Measurements from ENCODE around the gene IGIP.

IGIP gene

DNA sequence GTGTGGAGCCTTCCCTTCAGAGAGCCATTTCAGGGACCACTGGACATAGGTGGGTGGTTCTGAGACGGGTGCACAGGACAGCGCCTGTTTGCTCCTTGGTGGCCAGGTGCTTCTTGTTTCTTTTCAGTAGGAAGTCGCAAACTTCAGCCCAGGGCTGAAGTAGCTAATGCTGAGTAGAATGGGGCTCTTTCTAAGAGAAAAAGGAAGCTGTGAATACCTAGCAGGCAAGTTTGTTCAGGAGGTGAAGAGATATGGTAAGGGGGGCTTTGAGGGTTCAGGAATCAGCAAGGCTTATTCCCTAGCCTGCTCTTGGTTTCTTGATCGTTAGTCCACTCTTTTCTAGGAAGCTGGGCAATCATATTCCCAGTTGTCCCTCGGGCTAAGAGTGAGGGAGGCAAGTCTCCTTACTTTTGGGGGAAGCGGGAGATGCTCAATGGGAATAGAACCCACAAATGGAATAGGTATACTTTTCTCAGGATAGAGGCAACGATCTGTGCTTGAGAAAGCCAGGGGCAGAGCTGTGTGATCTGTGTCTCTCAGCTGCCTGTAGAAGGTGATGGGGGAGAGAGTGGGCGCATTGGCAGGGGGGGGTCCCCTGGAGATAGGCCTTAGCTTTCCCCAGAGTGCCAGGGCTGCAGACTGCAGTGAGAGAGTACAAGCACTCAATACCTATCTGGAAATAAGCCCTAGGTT lies 13.7 kb upstream of the IGIP start:
- peak; percentile 26 to 52 for DNase-seq

DNA sequence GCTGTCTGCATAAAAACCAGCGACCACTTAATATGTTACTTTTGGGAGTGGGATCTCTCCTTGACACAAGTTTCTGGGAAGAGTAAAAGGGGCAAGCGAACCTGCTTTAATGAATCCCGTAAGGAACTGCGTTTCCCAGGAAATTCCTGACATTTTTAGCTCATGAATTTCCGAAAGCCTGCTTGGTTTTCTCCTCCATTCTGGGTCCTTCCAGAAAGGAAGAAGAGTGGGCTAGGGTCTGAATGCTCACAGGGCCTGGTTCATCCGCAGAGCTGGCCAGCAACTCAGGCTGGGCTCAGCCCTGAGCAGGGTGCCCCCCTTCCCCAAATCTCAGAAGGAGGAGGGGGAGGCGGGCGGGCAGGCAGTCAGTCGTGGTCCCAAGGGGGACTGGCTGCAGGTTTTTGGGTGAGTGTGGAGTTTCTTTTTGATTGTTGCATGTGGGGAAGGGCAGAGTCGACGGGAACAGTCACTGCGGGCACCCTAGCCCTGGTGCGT lies 13.0 kb upstream of the IGIP start:
- DNase-seq, result no peak

DNA sequence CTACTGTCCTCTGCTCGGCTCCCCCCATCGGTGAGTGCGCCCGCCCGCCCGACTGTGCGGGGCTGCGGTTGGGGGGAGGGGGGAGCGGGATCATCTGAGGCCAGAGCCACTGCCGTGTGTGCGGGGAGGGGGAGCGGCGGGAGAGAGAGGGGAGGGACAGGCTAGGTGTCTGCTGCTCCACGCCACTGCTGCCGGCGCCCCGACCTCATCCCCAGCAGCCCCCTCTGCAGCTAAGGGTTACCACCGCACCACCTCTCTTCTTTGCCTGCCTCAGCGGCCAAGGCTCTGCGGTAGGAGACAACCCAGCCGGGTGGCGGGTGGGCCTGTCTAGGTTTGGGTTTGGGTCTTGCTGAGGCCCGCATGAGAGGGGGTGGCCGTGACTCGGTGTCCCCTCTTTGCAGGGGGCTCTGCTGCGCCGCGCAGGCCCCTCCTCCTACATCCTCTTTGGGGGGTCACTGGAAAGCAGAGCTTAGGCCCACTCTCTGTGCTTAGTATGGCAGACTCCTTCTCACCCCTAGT lies 12.5 kb upstream of the IGIP start:
- DNase-seq, result no peak

DNA sequence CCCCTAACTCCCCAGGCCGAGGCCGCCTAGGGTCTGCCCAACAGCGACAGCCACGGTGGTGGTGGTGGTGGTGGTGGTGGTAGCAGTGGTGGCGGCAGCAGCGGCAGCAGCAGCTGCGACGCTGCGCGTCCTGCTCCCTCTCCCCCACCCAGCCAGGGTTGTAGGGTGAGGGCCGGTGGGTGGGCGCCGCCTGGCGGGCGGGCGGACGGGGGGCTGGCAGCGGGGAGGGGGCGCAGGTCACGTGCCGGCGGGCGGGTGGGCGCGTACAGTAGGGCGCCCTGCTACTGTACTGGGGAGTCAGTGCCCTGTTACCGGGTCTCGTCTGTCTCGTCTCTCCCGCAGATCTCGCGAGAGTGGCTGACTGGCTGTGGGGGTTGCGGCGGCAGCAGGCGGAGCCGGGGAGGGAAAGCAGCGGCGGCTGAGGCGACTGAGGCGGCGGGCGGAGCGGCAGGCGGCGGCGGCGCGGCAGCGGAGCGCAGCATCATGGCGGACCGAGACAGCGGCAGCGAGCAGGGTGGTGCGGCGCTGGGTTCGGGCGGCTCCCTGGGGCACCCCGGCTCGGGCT lies 12.0 kb upstream of the IGIP start, which contains the start of gene PURA:
TSS of gene PURA (plus strand) at position 411 of the 565 bp plus-strand sequence. CDS start at position 484, 73 bp downstream.
- DNase-seq, result peak; percentile 90 to 93

DNA sequence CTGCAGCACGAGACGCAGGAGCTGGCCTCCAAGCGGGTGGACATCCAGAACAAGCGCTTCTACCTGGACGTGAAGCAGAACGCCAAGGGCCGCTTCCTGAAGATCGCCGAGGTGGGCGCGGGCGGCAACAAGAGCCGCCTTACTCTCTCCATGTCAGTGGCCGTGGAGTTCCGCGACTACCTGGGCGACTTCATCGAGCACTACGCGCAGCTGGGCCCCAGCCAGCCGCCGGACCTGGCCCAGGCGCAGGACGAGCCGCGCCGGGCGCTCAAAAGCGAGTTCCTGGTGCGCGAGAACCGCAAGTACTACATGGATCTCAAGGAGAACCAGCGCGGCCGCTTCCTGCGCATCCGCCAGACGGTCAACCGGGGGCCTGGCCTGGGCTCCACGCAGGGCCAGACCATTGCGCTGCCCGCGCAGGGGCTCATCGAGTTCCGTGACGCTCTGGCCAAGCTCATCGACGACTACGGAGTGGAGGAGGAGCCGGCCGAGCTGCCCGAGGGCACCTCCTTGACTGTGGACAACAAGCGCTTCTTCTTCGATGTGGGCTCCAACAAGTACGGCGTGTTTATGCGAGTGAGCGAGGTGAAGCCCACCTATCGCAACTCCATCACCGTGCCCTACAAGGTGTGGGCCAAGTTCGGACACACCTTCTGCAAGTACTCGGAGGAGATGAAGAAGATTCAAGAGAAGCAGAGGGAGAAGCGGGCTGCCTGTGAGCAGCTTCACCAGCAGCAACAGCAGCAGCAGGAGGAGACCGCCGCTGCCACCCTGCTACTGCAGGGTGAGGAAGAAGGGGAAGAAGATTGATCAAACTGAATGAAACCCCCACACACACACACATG lies 11.2 kb upstream of the IGIP start:
- DNase-seq, result peak; percentile 29 to 49

DNA sequence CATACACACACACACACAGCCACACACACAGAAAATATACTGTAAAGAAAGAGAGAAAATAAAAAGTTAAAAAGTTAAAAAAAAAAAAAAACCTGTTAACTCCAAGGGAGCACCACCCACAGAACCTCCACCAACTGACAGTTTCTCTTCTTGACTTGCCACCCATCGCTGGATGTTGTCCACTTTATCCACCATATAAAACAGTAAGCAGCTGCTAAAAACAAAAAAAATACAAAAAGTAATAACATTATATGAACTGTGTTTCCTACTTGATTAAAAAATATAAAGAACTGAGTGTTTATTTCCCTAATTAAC lies 10.6 kb upstream of the IGIP start:
- no peak for DNase-seq

DNA sequence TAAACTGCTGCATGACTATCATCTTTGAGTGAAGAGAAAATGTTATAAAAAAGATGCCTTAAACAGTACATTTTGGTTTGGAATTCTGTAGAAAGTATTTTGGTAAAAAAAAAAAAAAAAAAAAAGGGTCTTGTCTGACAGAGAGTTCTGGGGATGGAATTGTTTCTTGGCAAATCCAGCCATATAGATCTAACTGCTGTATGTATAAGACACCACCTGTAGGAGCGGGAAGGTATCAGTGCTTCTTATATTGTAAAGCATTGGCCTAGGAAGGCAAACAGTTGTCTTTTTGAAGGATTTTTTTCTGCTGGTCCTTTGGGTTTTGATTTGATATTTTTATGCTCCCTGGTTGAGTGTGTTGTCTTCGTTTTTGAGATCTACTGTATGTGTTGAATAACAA lies 9.0 kb upstream of the IGIP start:
- no peak for DNase-seq

DNA sequence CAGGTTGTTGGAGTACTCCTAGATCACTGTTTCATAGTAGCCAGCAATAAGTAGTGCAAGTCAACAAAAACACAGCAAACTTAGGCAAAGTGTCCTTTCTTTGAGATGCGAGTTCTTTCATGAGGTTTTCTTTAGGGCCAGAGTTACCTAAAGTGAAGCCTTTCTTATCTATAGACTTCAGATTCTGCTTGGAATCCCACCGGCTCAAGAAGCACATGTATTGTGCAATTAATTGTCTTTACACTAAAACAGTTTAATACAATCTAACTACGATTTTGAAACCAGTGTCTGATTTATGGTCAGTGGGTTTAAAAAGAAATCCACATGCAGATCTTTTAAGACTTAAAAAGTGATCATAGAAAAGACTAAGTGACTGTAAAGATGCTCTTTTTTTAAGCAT lies 8.2 kb upstream of the IGIP start:
- DNase-seq, result no peak

DNA sequence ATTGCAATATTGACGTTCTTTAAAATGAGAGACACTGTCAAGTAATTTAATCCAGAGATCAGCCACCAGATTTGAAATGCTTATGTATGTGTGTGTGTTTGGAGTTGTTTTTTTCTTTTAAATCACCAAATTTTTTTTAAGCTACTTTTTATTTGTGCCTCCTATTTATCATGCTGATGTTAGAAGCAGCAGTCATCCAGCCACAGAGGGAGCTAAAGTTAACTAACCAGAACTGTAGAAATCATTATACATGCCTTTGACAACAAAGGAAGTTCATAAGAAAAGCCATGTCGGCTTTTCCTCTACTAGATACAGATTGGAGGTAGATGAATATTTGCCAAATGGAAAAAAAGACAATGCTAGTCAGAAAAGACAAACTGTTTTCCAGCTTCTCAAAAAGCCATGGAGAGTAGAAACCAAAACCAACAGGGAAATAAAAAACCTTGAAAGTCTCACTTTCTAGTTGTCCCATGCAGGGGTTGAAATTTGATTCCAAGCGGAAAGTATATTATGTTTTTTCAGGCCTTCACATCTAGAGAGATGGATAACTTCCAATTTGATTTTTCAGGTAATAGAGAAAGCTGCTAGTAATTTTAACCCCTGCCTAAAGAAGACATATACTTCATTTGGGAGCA lies 7.3 kb upstream of the IGIP start:
- DNase-seq, result peak; percentile 18 to 29

DNA sequence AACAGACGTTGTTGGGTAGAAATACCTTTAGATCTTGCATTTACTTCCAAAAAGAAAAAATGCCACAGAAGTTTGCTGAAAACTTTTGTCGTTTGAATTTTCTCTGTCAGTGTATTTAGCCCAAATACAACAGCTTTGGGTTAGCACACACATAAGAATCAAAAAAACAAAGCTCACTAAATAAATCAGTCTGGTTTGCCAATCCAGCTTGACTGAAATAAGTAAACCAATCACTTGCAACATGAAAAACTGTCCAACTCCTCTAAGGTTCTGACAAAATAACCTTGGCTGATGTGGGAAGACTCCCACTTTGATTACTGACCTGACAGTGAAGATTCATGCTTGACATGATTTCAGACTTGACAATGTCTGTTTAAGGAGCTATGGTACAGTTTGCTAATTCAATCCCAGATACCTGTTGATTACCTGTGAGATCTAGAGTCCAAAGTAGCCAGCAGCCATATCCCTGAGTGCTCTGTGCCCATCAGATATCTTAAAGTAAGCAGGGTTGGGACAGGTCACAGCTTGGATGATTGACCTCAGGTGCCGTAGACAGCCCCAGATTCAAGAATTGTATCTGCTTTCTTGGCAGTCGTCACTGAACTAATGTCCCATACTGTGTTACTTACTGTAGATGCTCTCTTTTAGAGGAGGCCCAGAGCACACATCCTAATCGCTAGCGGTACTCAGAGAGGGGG lies 727 bp downstream of the IGIP start:
- DNase-seq, result no peak

DNA sequence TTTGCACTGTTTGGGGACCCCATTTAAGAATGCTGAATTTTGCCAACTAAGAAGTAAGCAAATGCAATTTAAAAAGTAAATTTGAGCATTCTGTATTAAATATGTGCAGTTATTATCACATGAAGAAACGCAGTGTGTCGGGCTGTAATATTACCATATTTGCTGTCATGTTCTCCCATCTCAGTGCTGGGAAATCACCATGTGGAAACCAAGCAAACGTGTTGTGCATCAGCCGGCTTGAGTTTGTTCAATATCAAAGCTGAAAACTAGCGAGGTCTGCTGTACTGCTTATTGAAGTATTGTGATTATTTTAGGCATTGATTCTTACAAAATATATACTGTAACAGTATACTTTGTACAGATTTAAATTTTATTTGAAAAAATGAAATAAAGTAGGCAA lies 2.6 kb downstream of the IGIP start:
- no peak for DNase-seq

DNA sequence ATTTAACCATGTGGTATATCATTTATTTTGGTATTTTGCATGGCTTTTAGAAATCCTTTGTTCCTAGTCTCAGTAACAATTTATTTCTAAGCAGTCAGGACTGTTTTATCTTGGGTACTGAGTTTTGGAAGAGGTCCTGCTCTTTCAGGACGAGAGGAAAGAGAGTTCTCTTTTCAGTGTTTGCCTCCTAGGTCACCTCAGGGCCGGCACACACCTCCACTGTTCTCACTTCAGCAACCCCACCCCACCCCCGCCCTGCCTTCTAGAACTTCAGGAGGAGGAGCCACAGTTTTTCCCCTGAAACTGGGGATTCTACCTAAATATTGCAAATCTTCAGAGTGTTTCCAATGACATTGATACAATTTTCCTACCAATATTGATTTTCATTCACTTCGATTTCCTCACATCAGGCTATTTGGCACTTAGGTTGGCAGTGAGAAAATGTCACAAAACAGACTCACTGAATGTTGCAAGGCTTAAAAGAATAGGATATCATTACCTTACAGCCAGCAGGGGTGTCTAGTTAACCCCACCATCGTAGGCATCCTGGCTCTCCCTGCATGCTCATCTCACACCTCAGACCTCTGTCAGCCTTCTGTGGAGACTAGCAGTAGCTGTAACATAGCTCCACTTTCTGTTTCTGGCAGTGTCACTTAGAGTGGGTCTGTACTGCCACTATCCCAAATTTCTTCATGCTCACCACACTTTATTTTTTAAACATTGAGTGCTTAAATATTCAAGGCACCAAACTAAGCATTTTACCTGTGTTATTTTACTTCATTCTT lies 5.4 kb downstream of the IGIP start:
- DNase-seq, result no peak

DNA sequence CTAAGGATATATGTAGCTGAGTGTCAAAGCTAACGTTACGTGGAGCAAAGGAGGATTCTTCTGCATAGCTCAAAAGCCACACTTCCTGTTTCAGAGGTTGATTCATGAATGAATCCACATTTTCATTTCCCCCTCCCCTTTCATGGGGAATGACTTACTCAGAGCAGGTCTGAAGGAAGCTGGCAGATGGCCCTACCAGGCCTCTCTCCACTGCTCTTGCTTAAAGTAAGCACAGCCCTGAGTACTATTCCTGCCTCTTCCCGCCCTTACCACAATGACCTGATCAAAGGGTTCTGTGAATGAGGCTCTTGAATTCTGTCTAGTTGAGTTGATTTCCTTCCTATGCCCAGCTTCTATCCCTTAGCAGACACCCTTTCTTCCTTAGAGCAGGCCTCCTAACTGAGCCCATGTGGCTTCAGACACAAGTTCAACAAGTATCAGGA lies 6.3 kb downstream of the IGIP start:
- peak; percentile 55 to 57 for DNase-seq

DNA sequence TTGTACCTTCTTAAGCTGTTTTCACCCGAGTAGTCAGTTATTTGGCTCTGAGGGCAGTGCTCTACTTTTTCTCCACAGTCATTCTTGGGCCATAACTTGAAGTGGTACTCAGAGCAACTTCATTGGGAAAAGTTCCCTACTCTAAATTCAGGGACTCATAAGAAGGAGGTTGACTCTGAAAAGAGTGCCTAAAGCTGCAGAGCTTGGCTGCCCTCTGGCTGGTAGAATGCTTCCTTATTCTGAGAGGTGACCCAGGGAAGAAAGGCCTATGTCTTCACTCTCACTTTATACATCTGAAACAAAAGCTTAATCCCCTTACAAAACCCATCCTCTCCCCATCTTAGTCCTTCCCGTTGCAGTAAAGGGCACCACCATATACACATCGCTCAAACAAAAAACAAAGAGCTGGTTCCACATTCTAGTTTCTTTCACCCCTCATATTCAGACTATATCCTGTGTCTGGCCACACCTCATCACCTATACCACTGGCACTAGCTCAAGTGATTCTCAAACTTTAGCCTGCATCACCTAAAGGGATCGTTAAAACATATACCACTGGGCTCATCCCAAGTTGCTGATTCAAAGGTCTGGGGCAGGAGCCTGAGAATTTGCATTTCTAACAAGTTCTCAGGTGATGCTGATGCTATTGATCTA lies 7.9 kb downstream of the IGIP start:
- no peak for DNase-seq

DNA sequence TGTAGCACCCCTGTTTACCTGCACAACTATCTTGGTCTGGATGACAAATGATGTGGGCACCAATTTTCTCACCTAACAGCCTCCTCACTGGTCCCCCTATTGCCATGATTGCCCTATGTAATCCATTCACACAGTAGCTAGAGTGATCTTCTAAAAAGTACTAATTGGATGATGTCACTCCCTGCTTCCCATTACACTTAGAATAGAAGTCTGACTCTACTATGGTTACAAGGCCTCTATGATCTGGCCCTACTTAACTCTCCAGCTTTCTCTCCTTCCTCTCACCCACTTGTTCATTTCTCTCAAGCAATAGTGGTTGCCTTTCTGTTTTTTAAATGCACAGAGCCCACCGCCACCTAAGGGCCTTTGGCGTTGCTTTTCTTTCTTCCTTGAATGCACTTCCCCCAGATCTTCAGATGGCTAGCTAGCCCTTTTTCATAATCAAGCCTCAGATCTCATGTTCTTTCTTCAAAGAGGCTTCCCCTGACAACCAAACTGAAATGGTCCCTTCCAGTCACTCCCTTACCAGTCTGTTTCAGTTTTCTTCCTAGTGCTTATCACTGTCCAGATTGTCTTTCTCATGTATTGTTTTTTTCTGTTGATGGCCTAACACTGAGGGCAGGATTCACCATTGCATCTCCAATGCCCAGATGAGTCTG lies 8.7 kb downstream of the IGIP start:
- DNase-seq, result no peak

DNA sequence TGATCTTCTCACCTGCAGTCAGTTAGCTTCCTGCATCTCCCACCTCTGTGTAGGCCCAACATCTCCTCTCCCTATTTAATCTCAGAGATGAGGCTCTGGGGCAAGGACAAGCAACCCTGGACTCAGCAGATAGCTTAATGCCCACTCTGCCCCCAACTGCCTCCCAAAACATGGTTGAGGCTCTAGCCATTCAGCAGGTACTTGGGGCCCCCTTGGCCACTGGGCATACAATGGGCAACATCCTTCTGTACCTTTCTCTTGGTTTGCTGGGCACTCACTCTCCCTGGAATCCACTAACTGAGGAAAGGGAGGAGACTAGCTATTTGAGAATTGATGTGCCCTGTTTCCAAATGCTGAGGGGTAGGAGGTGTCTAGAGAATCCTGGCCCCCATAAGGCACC lies 9.4 kb downstream of the IGIP start:
- DNase-seq, result no peak

DNA sequence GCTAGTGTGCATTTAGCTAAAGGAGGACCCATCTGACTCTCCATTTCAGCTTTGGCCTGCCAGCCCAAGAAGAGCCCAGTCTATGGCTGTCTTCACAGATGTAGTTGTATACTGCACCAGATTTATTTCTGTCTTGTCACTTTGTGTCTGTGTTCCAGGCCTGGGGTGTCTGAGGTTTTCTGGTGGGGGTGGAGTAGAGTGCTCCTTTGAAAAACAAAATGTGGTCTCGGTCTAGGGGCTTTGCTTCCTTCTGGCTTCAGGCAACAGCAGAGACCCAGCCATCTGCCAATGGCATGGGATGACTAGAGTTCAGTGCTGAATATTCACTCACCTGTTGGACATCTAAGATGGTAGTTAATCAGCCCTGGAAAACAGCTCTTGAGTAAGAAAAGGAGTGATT lies 10.9 kb downstream of the IGIP start:
- no peak for DNase-seq

DNA sequence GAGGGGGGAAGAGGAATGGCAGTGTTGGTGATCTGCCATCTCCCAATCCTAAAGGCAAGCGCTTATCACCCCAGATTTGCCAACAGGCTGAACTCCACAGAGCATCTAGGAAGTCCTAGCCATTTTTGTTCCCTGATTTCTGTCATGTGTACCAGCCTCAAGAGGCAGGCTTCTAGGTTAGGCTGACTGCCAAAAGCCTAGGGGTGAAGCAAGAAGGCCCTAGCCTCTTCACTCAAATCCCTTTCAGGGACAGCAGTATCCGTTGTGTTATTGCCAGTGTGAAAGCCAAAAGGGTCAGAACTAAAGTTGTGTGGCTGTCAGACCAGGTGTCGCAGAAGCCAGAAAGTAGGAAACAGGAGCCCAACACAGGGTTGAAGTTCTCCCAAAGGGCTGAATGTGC lies 14.7 kb downstream of the IGIP start:
- no peak for DNase-seq

DNA sequence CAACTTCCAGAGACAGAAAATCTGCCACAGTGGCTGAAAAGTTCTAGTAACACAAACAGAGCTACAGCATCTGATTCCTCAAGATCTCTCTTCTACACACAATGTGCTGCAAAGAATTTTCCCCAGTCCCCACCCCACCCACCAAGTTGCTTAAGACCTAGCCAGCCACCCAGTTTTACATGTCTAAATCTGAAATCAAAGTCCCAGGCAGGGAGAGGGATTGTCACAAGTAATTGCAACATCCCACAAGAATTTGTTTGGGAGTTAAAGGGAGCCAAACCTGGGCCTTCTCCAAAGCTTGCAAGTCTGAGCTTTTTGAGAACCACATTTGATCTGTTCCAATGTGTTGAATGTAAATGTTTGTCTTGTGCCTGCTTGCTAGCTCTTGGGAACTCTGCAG lies 15.5 kb downstream of the IGIP start:
- no peak for DNase-seq

DNA sequence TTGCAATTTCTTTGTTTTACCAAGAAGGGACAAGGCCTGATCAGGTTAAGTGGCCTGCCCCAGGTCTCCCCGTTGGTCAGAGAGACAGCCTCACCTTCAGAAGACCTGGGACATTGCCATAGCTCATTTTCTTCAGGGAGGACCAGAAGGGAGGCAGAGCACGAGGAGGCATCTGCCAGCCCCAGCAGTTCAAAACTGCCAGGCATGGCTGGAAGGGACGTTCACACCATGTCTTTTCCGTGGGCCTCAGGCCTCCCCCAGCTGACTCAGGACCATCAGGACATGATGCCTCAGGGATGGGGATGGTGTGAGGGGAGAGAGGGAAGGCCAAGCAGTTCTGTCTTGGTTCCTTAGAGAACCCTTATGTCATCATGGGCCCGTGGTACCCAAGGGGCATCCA lies 16.5 kb downstream of the IGIP start:
- DNase-seq, result no peak

DNA sequence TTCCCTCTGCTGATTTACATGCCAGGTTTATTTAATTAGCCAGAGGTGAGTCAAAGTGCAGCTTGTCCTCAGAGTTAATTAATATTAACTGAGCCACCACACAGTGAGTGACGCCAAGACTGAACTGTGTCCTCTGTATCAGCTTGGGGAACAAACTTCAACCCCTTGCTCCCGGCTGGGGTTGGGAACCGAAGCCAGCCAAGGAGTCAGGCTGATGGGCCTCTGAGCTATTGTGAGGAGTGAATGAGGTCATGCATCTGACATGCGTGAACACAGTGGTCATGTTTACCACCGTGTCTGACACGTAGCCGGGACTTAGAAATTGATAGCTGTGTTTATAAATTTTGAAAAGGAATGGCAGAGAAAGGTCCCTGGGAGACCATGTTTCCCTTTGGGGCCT lies 17.1 kb downstream of the IGIP start:
- DNase-seq, result no peak
